Testis (tissue), 3 donors: ENCODE measurements around the gene GBA3. TPM values are rescaled to one million over a fixed set of nuclear protein-coding genes. Genes with fewer than 3 reads are reported as not detected.

Source experiments
- DNase-seq: peaks from one replicate; pipeline ENCODE4 v3.0.0-alpha.2; 2019
- H3K27ac ChIP-seq, 2 donors: fragments of 200-600 bp; sonication (generic); one replicate each; pipeline ENCODE4 v1.5.1; 2019
- H3K27me3 ChIP-seq: fragments of 200-600 bp; sonication (generic); one replicate; pipeline ENCODE4 v1.5.1; 2019
- H3K36me3 ChIP-seq: fragments of 200-600 bp; sonication (generic); one replicate; pipeline ENCODE4 v1.5.1; 2017; ENCODE audit warnings: low read depth; ENCODE audit errors: missing control alignments
- H3K4me1 ChIP-seq: fragments of 200-600 bp; sonication (generic); one replicate; pipeline ENCODE4 v1.5.1; 2019
- H3K4me3 ChIP-seq, 2 donors: fragments of 200-600 bp; sonication (generic); one replicate each; pipeline ENCODE4 v1.5.1; 2017 to 2019
- H3K9me3 ChIP-seq: fragments of 200-600 bp; sonication (generic); one replicate; pipeline ENCODE4 v1.5.1; 2017
- POLR2A ChIP-seq: fragments of 450-650 bp; IDR thresholded peaks from one replicate; pipeline ENCODE4 v1.6.1; 2017; ENCODE audit warnings: antibody characterized with exemption, mild to moderate bottlenecking, moderate library complexity
- WGBS, 2 donors: methylation state at CpG; one replicate each; pipeline ENCODE4 v1.1.5; 2018; 5-methylcytosine and 5-hydroxymethylcytosine counted together
- intact Hi-C: fragments of 100-400 bp; cut with DNase I; formaldehyde crosslinking; loops from one replicate; pipeline ENCODE4 v1.15.1; 2023; ENCODE audit warnings: low total_unique reads
- polyA plus RNA-seq: library from polyadenylated mRNA; stranded (reverse); fragments of 350-450 nt; fragmentation: Illumina TruSeq; extraction: RNeasy Lipid Tissue Mini Kit (QIAGEN cat#74804); gene quantifications from one replicate; pipeline ENCODE4 v1.2.3, GENCODE V29; 2014; ENCODE audit warnings: low read depth, low replicate concordance; ENCODE audit not compliant: insufficient read depth
- total RNA-seq, 2 donors: library from RNA; depleted of rRNA; stranded (reverse); fragments of >200 nt; gene quantifications; one replicate each; pipeline ENCODE4 v1.2.3, GENCODE V29; 2016
- TF ChIP-seq, protein P1 (sequence below), 3 experiments: fragments of 450-650 bp in 2 of 3; fragments of 200-600 bp in 1 of 3; sonication (generic) in 1 of 3; IDR thresholded peaks; one replicate each; pipeline ENCODE4 v1.5.1; 2016 to 2019; ENCODE audit warnings: antibody characterized with exemption in 3 of 3, mild to moderate bottlenecking in 2 of 3, moderate library complexity in 1 of 3

The GBA3 gene
- total and polyA plus RNA-seq, 3 donors from 2014 or later, result 3.5 to 5.1 (median 4.9) TPM

DNA sequence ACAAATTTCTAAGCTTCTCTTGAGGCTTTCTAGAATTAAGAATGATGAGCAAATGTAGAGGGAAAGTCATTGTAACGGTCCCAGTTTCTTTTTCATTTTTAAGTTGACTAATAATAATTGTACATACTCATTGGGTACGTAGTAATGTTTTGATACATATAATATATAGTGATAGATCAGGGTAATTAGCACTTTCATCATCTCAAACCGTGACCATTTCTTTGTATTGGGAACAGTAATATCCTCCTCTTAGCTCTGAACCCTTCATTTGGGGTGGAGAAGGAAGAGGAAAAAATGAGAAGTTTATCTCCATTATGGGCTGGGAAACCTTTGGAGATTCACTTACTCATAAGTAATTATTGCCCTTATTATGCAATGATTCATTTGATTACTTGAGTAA, 39.0 kb upstream of the GBA3 start:
- H3K36me3 ChIP-seq, result no peaks in the 10 kb centered on the region
- 87% methylated on average over 3 of the region's 3 CpGs for WGBS, 2 donors
- H3K9me3 ChIP-seq, result no peaks in the 10 kb centered on the region

DNA sequence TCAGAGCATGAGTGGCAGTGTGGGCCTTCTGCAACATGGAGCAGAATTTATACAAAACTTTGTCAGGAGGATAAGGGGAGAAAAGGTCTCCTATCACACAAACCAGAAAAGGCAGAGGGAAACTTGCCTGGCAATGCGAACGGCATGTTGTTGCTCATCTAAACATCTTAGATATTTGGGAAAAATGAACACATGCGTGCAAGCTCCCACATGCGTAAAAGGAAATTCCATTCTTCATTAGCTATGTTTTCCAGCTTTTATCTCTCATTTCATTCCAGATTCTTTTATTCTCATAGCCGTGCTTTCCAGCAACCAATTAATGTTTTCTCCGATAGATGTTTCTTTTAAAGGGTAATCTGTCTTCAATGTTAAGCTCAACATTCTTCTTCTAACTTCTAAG, 31.3 kb upstream of the GBA3 start:
- WGBS, 2 donors, result 68 to 69% methylated on average over 6 of the region's 6 CpGs
- no peak for DNase-seq
- TF ChIP-seq POLR2A, result no peak
- TF ChIP-seq, protein P1, sequence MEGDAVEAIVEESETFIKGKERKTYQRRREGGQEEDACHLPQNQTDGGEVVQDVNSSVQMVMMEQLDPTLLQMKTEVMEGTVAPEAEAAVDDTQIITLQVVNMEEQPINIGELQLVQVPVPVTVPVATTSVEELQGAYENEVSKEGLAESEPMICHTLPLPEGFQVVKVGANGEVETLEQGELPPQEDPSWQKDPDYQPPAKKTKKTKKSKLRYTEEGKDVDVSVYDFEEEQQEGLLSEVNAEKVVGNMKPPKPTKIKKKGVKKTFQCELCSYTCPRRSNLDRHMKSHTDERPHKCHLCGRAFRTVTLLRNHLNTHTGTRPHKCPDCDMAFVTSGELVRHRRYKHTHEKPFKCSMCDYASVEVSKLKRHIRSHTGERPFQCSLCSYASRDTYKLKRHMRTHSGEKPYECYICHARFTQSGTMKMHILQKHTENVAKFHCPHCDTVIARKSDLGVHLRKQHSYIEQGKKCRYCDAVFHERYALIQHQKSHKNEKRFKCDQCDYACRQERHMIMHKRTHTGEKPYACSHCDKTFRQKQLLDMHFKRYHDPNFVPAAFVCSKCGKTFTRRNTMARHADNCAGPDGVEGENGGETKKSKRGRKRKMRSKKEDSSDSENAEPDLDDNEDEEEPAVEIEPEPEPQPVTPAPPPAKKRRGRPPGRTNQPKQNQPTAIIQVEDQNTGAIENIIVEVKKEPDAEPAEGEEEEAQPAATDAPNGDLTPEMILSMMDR (IDR thresholded peaks at IDR 0.05), result no peak
- no peak overlapping the region for H3K4me3 ChIP-seq
- no peaks in the 10 kb centered on the region for H3K9me3 ChIP-seq
- no peaks in the 10 kb centered on the region for H3K27me3 ChIP-seq
- no peaks in the 10 kb centered on the region for H3K36me3 ChIP-seq
- intact Hi-C loops, result no loop called here
- H3K27ac ChIP-seq, result no peak overlapping the region
- H3K4me1 ChIP-seq, result no peaks in the 10 kb centered on the region

More for the DNA sequence above, 39.0 kb upstream of the GBA3 start:
- TF ChIP-seq, protein P1 (IDR thresholded peaks at IDR 0.05), result no peak
- TF ChIP-seq POLR2A, result no peak
- intact Hi-C loops, result no loop called here
- DNase-seq, result no peak
- Histone ChIP-seq H3K27me3 (no peaks in the 10 kb centered on the region), H3K4me3 (no peak overlapping the region), H3K4me1 (no peaks in the 10 kb centered on the region), H3K27ac (no peak overlapping the region)

DNA sequence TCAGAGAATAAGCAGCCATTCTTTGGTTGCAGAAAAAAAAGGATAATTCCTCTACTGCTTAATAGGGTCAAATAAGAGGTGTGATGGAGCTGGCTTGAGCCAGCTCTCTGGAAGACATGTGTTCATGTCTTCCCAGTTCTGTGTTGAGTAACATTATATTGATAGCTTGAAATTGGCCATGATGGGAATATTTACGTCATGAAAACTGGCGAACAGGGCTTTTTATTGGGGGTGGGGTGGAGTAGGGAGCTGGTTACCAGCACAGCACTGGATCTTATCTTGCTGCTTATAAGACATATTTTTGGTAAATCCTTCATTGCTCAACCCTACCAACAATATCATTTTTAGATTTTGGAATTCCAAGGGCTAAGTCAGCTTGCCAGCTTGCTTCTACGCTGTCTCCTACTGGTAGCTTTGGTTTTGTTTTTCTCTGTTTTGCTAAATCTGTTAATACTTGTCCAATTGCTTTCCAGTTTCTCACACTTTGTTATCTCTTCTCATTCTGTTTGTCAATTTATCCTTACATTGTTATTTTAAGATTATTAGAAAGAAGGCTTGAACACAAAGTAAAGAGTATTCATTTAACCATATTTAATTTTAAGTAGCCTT, 25.3 kb upstream of the GBA3 start:
- no peak for DNase-seq
- Histone ChIP-seq H3K36me3 (no peaks in the 10 kb centered on the region), H3K9me3 (no peaks in the 10 kb centered on the region), H3K4me3 (no peak overlapping the region), H3K4me1 (no peaks in the 10 kb centered on the region), H3K27ac (no peak overlapping the region), H3K27me3 (no peaks in the 10 kb centered on the region)
- TF ChIP-seq POLR2A, result no peak
- WGBS, 2 donors, result 92 to 94% methylated on average over 3 of the region's 3 CpGs
- intact Hi-C loops, result no loop called here

DNA sequence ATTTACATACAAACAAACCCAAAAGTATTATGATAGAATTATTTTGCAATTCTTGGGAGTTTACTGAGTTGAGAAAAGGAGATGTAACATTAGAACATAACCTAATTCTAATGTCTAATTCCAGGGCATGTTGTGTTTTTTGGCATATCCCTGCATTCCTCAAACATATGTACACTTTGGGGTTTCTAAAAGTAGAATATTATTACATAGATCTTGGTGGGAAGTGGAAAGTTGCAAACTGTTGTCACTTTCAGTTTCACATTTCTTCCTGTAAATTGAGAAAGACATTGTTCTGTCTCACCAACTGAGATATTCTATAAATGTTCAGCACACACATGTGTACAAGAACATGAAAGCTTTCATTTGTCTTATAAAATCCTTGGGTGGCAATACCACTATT, 24.4 kb upstream of the GBA3 start:
- no peaks in the 10 kb centered on the region for H3K36me3 ChIP-seq
- H3K27me3 ChIP-seq, result no peaks in the 10 kb centered on the region
- H3K27ac ChIP-seq, result no peak overlapping the region
- intact Hi-C loops, result no loop called here
- no peak for TF ChIP-seq POLR2A
- TF ChIP-seq, protein P1 (IDR thresholded peaks at IDR 0.05), result no peak
- no peaks in the 10 kb centered on the region for H3K4me1 ChIP-seq
- DNase-seq, result no peak
- H3K4me3 ChIP-seq, result no peak overlapping the region
- H3K9me3 ChIP-seq, result no peaks in the 10 kb centered on the region

DNA sequence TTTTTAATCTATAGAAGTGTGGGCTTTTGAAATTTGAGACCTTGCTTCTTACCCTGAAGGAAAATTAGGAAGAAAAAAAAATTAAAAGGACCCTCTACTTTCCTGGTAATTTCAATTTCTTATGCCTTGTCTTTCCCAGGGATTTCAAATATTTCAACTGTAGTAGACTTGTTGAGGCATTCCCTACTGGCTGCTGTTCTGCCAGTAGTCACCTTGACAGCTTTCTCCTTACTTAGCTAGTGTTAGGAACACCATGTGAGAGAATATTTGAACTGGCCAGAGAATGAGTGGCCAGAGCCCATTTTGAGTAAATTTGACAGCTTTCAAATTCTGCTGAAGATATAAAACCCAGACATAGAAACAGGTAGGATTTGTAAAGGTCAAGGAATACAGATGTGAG, 24.0 kb upstream of the GBA3 start:
- H3K4me1 ChIP-seq, result no peaks in the 10 kb centered on the region
- no peak overlapping the region for H3K27ac ChIP-seq
- no peaks in the 10 kb centered on the region for H3K9me3 ChIP-seq
- H3K36me3 ChIP-seq, result no peaks in the 10 kb centered on the region
- no peak for DNase-seq
- no peaks in the 10 kb centered on the region for H3K27me3 ChIP-seq
- H3K4me3 ChIP-seq, result no peak overlapping the region
- intact Hi-C loops, result no loop called here
- TF ChIP-seq POLR2A, result no peak
- TF ChIP-seq, protein P1 (IDR thresholded peaks at IDR 0.05), result no peak
